Osteocyte (in vitro differentiated cells): Measurements from ENCODE around the gene MFSD2B. TPM values are rescaled to one million over a fixed set of nuclear protein-coding genes. Genes with fewer than 3 reads are reported as not detected.

Experiments
- DNase-seq: peaks from one replicate; pipeline ENCODE4 v3.0.0; 2021; ENCODE audit warnings: mixed read lengths; ENCODE audit not compliant: unreplicated experiment; ENCODE audit errors: extremely low spot score
- H3K27ac Mint-ChIP-seq: one replicate; pipeline ENCODE4 v1.8.0; 2021; ENCODE audit warnings: mild to moderate bottlenecking, mixed read lengths; ENCODE audit not compliant: unreplicated experiment
- H3K27me3 Mint-ChIP-seq: one replicate; pipeline ENCODE4 v1.8.0; 2021; ENCODE audit warnings: mixed read lengths; ENCODE audit not compliant: unreplicated experiment
- H3K36me3 Mint-ChIP-seq: one replicate; pipeline ENCODE4 v1.8.0; 2021; ENCODE audit warnings: mixed read lengths; ENCODE audit not compliant: unreplicated experiment
- H3K4me1 Mint-ChIP-seq: one replicate; pipeline ENCODE4 v1.8.0; 2021; ENCODE audit warnings: mixed read lengths; ENCODE audit not compliant: unreplicated experiment
- H3K4me3 Mint-ChIP-seq: one replicate; pipeline ENCODE4 v1.8.0; 2021; ENCODE audit warnings: mild to moderate bottlenecking, moderate library complexity, mixed read lengths; ENCODE audit not compliant: unreplicated experiment
- H3K9me3 Mint-ChIP-seq: one replicate; pipeline ENCODE4 v1.8.0; 2021; ENCODE audit warnings: mixed read lengths; ENCODE audit not compliant: unreplicated experiment
- total RNA-seq: library from RNA; stranded (reverse); gene quantifications from 2 replicates; pipeline ENCODE4 v1.2.1, GENCODE V29; 2021
- TF ChIP-seq, protein P1 (sequence below): fragments of 200-600 bp; sonication (generic); IDR thresholded peaks from 2 replicates; pipeline ENCODE4 v1.5.0; 2021; ENCODE audit warnings: antibody characterized with exemption, mild to moderate bottlenecking, moderate library complexity

MFSD2B gene
- total RNA-seq, 1 donor from 2014 or later: not detected

DNA sequence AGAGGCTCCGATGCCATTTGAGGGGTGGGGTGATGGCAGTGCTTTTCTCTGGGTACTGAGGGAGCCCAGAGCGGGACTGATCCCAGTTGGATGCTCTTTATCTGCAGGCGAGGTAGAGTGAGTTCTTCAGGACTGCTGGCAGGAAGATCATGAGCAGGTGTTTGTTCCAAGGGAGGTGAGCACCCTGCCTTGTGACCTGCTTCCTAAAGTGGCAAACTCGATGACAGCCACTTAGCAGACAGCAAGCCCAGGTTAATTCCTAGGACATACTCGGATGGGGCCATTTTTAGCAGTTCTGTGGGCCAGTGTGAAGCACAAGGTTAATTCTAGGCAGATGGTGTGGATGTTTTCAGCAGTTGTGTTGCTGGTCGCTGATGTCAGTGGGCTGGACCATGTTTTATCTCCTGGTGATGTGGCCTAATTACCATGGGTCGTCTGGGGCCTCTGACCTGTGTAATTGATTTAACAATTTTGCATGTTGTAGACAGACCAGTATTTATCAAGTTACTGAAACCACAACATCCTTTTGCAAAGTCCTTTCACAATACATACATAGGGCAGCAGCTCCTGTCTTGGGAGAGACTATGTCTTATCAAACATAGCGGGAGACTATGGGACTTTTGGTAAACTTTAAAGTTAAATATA is 44.6 kb downstream of the MFSD2B start:
- Mint-ChIP-seq H3K36me3 (peaks cover 4% of the 10 kb centered on the region), H3K4me3 (no peak overlapping the region), H3K27ac (no peak overlapping the region)

GRCh38 chr2:24055750-24056149 is 45.9 kb downstream of the MFSD2B start:
- Mint-ChIP-seq H3K36me3 (peaks cover 4% of the 10 kb centered on the region), H3K4me3 (no peak overlapping the region), H3K9me3 (no peaks in the 10 kb centered on the region), H3K27ac (no peak overlapping the region), H3K4me1 (no peaks in the 10 kb centered on the region), H3K27me3 (no peaks in the 10 kb centered on the region)
- no peak for DNase-seq
- TF ChIP-seq, protein P1, sequence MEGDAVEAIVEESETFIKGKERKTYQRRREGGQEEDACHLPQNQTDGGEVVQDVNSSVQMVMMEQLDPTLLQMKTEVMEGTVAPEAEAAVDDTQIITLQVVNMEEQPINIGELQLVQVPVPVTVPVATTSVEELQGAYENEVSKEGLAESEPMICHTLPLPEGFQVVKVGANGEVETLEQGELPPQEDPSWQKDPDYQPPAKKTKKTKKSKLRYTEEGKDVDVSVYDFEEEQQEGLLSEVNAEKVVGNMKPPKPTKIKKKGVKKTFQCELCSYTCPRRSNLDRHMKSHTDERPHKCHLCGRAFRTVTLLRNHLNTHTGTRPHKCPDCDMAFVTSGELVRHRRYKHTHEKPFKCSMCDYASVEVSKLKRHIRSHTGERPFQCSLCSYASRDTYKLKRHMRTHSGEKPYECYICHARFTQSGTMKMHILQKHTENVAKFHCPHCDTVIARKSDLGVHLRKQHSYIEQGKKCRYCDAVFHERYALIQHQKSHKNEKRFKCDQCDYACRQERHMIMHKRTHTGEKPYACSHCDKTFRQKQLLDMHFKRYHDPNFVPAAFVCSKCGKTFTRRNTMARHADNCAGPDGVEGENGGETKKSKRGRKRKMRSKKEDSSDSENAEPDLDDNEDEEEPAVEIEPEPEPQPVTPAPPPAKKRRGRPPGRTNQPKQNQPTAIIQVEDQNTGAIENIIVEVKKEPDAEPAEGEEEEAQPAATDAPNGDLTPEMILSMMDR: no peak

More for the DNA sequence above, 44.6 kb downstream of the MFSD2B start:
- Mint-ChIP-seq H3K9me3 (no peaks in the 10 kb centered on the region), H3K27me3 (no peaks in the 10 kb centered on the region), H3K4me1 (no peaks in the 10 kb centered on the region)
- no peak for DNase-seq
- TF ChIP-seq, protein P1: no peak

GRCh38 chr2:24058564-24059271 is 48.8 kb downstream of the MFSD2B start:
- Mint-ChIP-seq H3K36me3 (peaks cover 4% of the 10 kb centered on the region), H3K9me3 (no peaks in the 10 kb centered on the region), H3K4me1 (no peaks in the 10 kb centered on the region), H3K4me3 (no peak overlapping the region), H3K27ac (no peak overlapping the region), H3K27me3 (no peaks in the 10 kb centered on the region)
- DNase-seq: no peak
- TF ChIP-seq, protein P1: no peak

DNA sequence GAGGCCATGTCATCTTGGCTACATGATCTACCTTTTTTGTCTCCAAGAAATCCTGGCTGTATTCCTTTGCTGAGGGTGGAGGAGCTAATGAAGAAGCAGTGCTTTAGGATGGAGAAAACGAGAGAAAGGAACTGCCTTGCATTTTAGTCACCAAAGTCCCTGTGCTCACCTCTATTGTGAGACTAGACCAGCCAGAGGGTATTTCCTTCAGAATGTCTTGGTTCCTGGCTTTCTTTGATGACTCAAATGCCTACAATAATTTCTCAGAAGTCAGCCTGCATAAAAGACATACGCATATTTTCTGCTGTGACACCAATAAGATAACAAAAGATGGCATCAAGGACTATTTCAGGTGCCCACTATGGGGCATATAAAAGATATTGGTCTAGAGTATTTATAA is 55.5 kb downstream of the MFSD2B start:
- Mint-ChIP-seq H3K27ac (no peak overlapping the region), H3K4me3 (no peak overlapping the region), H3K9me3 (no peaks in the 10 kb centered on the region), H3K4me1 (no peaks in the 10 kb centered on the region), H3K36me3 (peaks cover 10% of the 10 kb centered on the region), H3K27me3 (no peaks in the 10 kb centered on the region)
- TF ChIP-seq, protein P1: no peak
- DNase-seq: no peak

- Mint-ChIP-seq H3K36me3 (peaks cover 16% of the 10 kb centered on the region), H3K4me1 (peaks cover 19% of the 10 kb centered on the region), H3K27ac (no peak overlapping the region), H3K4me3 (no peak overlapping the region), H3K27me3 (no peaks in the 10 kb centered on the region), H3K9me3 (no peaks in the 10 kb centered on the region)
- no peak for DNase-seq
- TF ChIP-seq, protein P1: no peak
Measured at GRCh38 chr2:24072259-24072658, 62.4 kb downstream of the MFSD2B start.
